Transverse colon (tissue), 4 donors: ENCODE data around the gene DEF6.

ENCODE experiments used
- CTCF ChIP-seq, 5 experiments: fragments of 200-600 bp in 3 of 5; fragments of 450-650 bp in 2 of 5; sonication (generic) in 3 of 5; IDR thresholded peaks; 1 replicate in 2 of 5; 2 replicates in 3 of 5; pipeline ENCODE4 v1.5.1; 2016 to 2017; ENCODE audit warnings: antibody characterized with exemption in 5 of 5, inconsistent platforms in 3 of 5, mild to moderate bottlenecking in 2 of 5, moderate library complexity in 1 of 5
- EP300 ChIP-seq: sonication (generic); formaldehyde crosslinking; IDR thresholded peaks from one replicate; pipeline ENCODE4 v1.6.1; 2017; ENCODE audit warnings: antibody characterized with exemption, low read depth
- POLR2AphosphoS5 ChIP-seq, 3 donors: sonication (generic); formaldehyde crosslinking; IDR thresholded peaks; one replicate each; pipeline ENCODE4 v1.6.1; 2016; ENCODE audit warnings: antibody characterized with exemption in 3 of 3

DNA sequence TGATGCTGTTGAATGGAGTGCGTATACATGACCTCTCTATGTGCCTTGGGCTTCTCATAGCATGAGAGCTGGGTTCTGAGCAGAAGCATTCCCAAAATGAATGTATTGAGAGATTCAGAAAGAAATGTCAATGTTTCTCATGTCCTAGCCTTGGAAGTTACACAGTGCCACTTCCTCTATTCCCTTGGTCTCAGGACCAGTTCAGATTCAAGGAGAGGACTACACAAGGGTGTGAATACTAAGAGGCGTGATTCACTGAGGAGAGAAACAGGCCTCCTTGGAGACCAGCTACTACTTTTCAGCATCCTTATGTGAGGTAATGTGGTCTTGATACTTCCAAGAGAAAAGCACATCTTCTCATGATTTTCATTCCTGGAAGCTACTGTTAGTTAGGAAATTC is 55.1 kb downstream of the DEF6 start:
- TF ChIP-seq CTCF (IDR thresholded peaks at IDR 0.05) (no peak), EP300 (no peak), POLR2AphosphoS5 (IDR thresholded peaks at IDR 0.05) (no peak)
